HEK293 (cell line): Measurements from ENCODE around the gene ABCA7.

Source experiments
- CTCF ChIA-PET: fragments of 350-600 bp; formaldehyde crosslinking; extraction: SDS; loops from one replicate; lab custom pipeline; 2021; ENCODE audit warnings: antibody characterized with exemption; lab: Yijun Ruan, JAX
- POLR2A ChIA-PET: fragments of 300-600 bp; formaldehyde crosslinking; extraction: SDS; loops from one replicate; lab custom pipeline; 2020; ENCODE audit warnings: antibody characterized with exemption, inconsistent platforms; lab: Yijun Ruan, JAX
- H3K27ac ChIP-seq: fragments of 200-500 bp; sonication (Bioruptor generic); 2 replicates; pipeline ENCODE4 v1.5.1; 2014; ENCODE audit warnings: low read depth, low read length, control low read depth, inconsistent platforms; ENCODE audit errors: extremely low read depth
- H3K36me3 ChIP-seq, 2 experiments: fragments of 200-500 bp in 1 of 2; sonication (Bioruptor generic) in 1 of 2; 1 replicate in 1 of 2; 2 replicates in 1 of 2; pipeline ENCODE4 v1.5.1; 2014 to 2017; ENCODE audit warnings: inconsistent platforms in 2 of 2, low read length in 2 of 2; ENCODE audit not compliant: control insufficient read depth in 2 of 2, insufficient read depth in 1 of 2
- H3K4me1 ChIP-seq: fragments of 200-500 bp; sonication (Bioruptor generic); 2 replicates; pipeline ENCODE4 v1.5.1; 2014; ENCODE audit warnings: mild to moderate bottlenecking, low read length, inconsistent platforms; ENCODE audit not compliant: control insufficient read depth, insufficient read depth
- H3K4me3 ChIP-seq: 2 replicates; pipeline ENCODE4 v1.5.1; 2011; ENCODE audit warnings: low read depth, mild to moderate bottlenecking, control low read depth, low read length, moderate library complexity
- H3K9me3 ChIP-seq: fragments of 200-500 bp; sonication (Bioruptor generic); 2 replicates; pipeline ENCODE4 v1.5.1; 2014; ENCODE audit warnings: low read depth, low read length, inconsistent platforms; ENCODE audit not compliant: control insufficient read depth, insufficient read depth
- GLIS2 ChIP-seq: fragments of 450-650 bp; formaldehyde crosslinking; IDR thresholded peaks from 2 replicates; pipeline ENCODE4 v1.5.1; 2016; ENCODE audit warnings: missing biosample characterization, missing genetic modification characterization
- KLF8 ChIP-seq: fragments of 450-650 bp; formaldehyde crosslinking; IDR thresholded peaks from 2 replicates; pipeline ENCODE4 v1.5.1; 2016; ENCODE audit warnings: missing biosample characterization, missing genetic modification characterization
- PATZ1 ChIP-seq: fragments of 450-650 bp; formaldehyde crosslinking; IDR thresholded peaks from 2 replicates; pipeline ENCODE4 v1.5.1; 2016; ENCODE audit warnings: missing biosample characterization, missing genetic modification characterization
- ZBTB10 ChIP-seq: fragments of 450-650 bp; formaldehyde crosslinking; IDR thresholded peaks from 2 replicates; pipeline ENCODE4 v1.5.1; 2016; ENCODE audit warnings: missing biosample characterization, missing genetic modification characterization
- ZBTB8A ChIP-seq: fragments of 450-650 bp; formaldehyde crosslinking; IDR thresholded peaks from 2 replicates; pipeline ENCODE4 v1.5.1; 2016; ENCODE audit warnings: missing biosample characterization, missing genetic modification characterization
- ZNF121 ChIP-seq: fragments of 450-650 bp; formaldehyde crosslinking; IDR thresholded peaks from 2 replicates; pipeline ENCODE4 v1.5.1; 2016; ENCODE audit warnings: missing biosample characterization, missing genetic modification characterization
- ZNF175 ChIP-seq: fragments of 450-650 bp; formaldehyde crosslinking; IDR thresholded peaks from 2 replicates; pipeline ENCODE4 v1.5.1; 2016; ENCODE audit warnings: missing biosample characterization, missing genetic modification characterization
- ZNF280D ChIP-seq: fragments of 450-650 bp; formaldehyde crosslinking; IDR thresholded peaks from 2 replicates; pipeline ENCODE4 v1.5.1; 2016; ENCODE audit warnings: missing biosample characterization, missing genetic modification characterization
- ZNF366 ChIP-seq: fragments of 450-650 bp; formaldehyde crosslinking; conservative IDR thresholded peaks from 2 replicates; pipeline ENCODE4 v1.5.1; 2016; ENCODE audit warnings: missing biosample characterization, missing genetic modification characterization
- ZNF510 ChIP-seq: fragments of 450-650 bp; formaldehyde crosslinking; IDR thresholded peaks from 2 replicates; pipeline ENCODE4 v1.5.1; 2018; ENCODE audit warnings: mild to moderate bottlenecking, missing genetic modification characterization, missing biosample characterization; ENCODE audit not compliant: insufficient replicate concordance
- ZNF555 ChIP-seq: fragments of 450-650 bp; formaldehyde crosslinking; conservative IDR thresholded peaks from 2 replicates; pipeline ENCODE4 v1.5.1; 2017; ENCODE audit warnings: missing biosample characterization, mild to moderate bottlenecking, missing genetic modification characterization, inconsistent platforms
- ZNF580 ChIP-seq: fragments of 450-650 bp; formaldehyde crosslinking; IDR thresholded peaks from 2 replicates; pipeline ENCODE4 v1.5.1; 2016; ENCODE audit warnings: missing biosample characterization, missing genetic modification characterization
- ZSCAN23 ChIP-seq: fragments of 450-650 bp; formaldehyde crosslinking; IDR thresholded peaks from 2 replicates; pipeline ENCODE4 v1.5.1; 2016; ENCODE audit warnings: missing biosample characterization, missing genetic modification characterization
- TF ChIP-seq, protein P1 (sequence below): fragments of 450-650 bp; formaldehyde crosslinking; IDR thresholded peaks from 2 replicates; pipeline ENCODE4 v1.5.1; 2016; ENCODE audit warnings: missing biosample characterization, missing genetic modification characterization
- TF ChIP-seq, protein P2 (sequence below): fragments of 450-650 bp; formaldehyde crosslinking; IDR thresholded peaks from 2 replicates; pipeline ENCODE4 v1.5.1; 2016; ENCODE audit warnings: missing biosample characterization, missing genetic modification characterization

The ABCA7 gene

DNA sequence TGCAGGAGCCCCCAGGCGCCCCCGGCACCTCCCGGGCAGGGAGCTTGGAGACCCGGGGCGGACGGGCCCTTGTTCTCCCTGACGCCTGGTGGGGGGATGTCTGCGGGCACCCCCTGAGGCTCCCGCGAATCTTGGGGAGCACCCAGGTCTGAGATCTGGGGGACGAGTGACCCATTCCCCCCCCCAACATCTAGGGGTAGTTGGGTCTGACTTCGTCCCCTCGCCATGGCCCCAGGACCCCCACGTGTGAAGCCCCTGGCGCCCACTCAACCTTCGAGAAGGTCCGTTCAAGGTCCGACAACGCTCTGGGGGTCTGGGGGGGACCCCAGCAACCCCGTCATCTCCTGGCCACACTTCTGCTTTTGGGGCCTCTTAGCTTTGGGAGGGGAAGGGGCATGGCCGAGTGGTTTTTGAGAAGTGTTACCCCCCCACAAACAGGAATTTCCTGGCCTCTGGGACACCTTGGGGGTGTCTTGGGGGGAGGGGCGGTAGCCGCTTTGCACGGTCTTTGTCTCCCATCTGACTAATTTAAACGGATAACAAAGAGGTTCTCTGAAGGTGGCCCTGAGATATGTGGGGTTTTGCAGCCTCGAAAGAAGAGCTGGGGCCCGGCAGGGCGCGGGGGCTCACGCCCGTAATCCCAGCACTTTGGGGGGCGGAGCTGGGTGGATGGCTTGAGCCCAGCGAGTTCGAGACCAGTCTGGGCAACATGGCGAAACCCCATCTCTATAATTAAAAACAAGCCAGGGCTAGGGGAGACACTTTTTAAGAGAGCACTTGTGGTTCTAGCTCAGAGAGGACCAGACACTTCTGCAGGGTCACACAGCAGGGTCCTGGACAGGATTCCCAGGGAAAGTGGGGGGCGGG, 12.9 kb upstream of the ABCA7 start (continued):
- TF ChIP-seq ZNF555, result no peak
- no peak for TF ChIP-seq ZNF366 (tag by site-specific recombination)
- peak; percentile 76; the same call in 1 of the 2 replicates for TF ChIP-seq KLF8 (tag by site-specific recombination)
- peak; percentile 86 for TF ChIP-seq ZNF580 (tag by site-specific recombination)
- TF ChIP-seq PATZ1, result peak; percentile 87
- no peak for TF ChIP-seq ZNF121 (tag by site-specific recombination)
- TF ChIP-seq, protein P1, sequence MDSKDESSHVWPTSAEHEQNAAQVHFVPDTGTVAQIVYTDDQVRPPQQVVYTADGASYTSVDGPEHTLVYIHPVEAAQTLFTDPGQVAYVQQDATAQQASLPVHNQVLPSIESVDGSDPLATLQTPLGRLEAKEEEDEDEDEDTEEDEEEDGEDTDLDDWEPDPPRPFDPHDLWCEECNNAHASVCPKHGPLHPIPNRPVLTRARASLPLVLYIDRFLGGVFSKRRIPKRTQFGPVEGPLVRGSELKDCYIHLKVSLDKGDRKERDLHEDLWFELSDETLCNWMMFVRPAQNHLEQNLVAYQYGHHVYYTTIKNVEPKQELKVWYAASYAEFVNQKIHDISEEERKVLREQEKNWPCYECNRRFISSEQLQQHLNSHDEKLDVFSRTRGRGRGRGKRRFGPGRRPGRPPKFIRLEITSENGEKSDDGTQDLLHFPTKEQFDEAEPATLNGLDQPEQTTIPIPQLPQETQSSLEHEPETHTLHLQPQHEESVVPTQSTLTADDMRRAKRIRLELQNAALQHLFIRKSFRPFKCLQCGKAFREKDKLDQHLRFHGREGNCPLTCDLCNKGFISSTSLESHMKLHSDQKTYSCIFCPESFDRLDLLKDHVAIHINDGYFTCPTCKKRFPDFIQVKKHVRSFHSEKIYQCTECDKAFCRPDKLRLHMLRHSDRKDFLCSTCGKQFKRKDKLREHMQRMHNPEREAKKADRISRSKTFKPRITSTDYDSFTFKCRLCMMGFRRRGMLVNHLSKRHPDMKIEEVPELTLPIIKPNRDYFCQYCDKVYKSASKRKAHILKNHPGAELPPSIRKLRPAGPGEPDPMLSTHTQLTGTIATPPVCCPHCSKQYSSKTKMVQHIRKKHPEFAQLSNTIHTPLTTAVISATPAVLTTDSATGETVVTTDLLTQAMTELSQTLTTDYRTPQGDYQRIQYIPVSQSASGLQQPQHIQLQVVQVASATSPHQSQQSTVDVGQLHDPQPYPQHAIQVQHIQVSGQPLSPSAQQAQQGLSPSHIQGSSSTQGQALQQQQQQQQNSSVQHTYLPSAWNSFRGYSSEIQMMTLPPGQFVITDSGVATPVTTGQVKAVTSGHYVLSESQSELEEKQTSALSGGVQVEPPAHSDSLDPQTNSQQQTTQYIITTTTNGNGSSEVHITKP (tag by site-specific recombination), result peak; percentile 29; the same call in 1 of the 2 replicates
- TF ChIP-seq ZNF175 (tag by site-specific recombination), result no peak
- no peak for TF ChIP-seq ZSCAN23 (tag by site-specific recombination)
- TF ChIP-seq GLIS2, result peak; percentile 93
- peak; percentile 94 for TF ChIP-seq ZBTB10 (tag by site-specific recombination)

DNA sequence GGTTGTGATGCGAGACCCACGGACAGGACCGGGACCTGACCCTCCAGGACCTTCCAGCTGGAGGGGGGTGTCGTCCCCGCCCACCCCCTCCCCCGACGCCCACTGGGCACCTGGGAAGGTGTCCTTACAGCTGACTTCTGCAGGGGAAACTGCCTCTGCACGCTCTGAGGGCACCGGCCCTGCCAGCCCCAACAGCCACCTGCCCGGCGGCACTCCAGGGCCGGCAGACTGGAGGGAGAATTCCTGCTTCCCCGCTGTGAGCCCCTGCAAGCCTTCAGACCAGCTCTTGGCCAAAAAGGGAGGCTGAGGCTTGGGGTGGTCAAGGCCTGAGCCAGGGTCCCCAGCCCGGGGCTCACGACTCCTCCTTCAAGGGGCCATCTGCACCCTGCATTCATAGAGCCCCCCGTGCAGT, 12.3 kb upstream of the ABCA7 start:
- peaks cover 5% of the 10 kb centered on the region; the same call in 1 of the 2 replicates for H3K4me1 ChIP-seq
- no peak for TF ChIP-seq ZNF510 (tag by site-specific recombination)
- 0 out of 2 replicates have a peak, but pooled peaks have one; percentile 32 for TF ChIP-seq ZBTB8A (tag by site-specific recombination)
- TF ChIP-seq, protein P2, sequence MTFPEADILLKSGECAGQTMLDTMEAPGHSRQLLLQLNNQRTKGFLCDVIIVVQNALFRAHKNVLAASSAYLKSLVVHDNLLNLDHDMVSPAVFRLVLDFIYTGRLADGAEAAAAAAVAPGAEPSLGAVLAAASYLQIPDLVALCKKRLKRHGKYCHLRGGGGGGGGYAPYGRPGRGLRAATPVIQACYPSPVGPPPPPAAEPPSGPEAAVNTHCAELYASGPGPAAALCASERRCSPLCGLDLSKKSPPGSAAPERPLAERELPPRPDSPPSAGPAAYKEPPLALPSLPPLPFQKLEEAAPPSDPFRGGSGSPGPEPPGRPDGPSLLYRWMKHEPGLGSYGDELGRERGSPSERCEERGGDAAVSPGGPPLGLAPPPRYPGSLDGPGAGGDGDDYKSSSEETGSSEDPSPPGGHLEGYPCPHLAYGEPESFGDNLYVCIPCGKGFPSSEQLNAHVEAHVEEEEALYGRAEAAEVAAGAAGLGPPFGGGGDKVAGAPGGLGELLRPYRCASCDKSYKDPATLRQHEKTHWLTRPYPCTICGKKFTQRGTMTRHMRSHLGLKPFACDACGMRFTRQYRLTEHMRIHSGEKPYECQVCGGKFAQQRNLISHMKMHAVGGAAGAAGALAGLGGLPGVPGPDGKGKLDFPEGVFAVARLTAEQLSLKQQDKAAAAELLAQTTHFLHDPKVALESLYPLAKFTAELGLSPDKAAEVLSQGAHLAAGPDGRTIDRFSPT, result peak; percentile 81; the same call in 1 of the 2 replicates
- 0 out of 2 replicates have a peak, but pooled peaks have one; percentile 33 for TF ChIP-seq ZNF280D (tag by site-specific recombination)
- ChIA-PET CTCF (interaction anchor here (0.6 kb wide), 1 partner anchor 306 kb away, joined by 3 read pairs; no protein-coding TSS in a partner anchor), POLR2A (interaction anchor here (0.6 to 6.2 kb wide), 7 partner anchors 12 to 386 kb away, joined by 3 to 60 read pairs (median 8); partner anchors contain the start of genes ABCA7, CIRBP and GPX4)
- no peak overlapping the region for H3K27ac ChIP-seq
- H3K4me3 ChIP-seq, result no peak overlapping the region; the same call in 1 of the 2 replicates
- H3K36me3 ChIP-seq, result peaks cover 0 to 5% of the 10 kb centered on the region in 2 experiments; a peak in 1 of 3 replicates
- H3K9me3 ChIP-seq, result no peaks in the 10 kb centered on the region
